GM21529 (cell line): ENCODE results near the gene TYROBP.
"Not testable (repeated sequence)": the region's sequence is repeated elsewhere in the genome, so short reads cannot be mapped to it uniquely, and the experiment has no call there.

ENCODE experiments used
- ATAC-seq: cut with Tn5 transposase; IDR thresholded peaks from one replicate; pipeline ENCODE4 v1.9.1; 2021; ENCODE audit not compliant: unreplicated experiment

The TYROBP gene

DNA sequence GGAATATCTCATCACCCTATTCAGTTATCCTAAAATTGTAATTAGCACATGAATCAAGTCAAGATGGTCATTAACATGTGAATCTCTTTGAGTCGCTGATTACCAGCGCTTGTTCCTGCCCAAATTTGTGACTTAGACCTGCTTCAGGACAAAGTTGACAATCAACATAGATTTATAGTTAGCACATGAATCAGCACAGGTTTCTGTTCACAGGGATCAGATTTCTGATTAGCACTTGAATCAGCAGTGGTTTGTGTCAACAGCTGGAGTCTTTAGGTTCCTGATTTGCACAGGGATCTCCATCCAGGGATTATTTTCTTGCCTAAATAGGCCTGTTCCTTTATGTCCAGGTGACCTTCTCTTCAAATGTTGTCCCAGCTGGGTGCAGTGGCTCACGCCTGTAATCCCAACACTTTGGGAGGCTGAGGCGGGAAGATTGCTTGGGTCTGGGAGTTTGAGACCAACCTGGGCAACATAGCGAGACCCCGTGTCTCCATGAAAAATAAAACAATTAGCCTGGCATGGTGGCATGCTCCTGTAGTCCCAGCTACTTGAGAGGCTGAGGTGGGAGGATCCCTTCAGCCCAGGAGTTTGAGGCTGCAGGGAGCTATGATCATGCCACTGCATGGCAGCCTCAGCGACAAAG, 24.3 kb upstream of the TYROBP start:
- no peak for ATAC-seq

DNA sequence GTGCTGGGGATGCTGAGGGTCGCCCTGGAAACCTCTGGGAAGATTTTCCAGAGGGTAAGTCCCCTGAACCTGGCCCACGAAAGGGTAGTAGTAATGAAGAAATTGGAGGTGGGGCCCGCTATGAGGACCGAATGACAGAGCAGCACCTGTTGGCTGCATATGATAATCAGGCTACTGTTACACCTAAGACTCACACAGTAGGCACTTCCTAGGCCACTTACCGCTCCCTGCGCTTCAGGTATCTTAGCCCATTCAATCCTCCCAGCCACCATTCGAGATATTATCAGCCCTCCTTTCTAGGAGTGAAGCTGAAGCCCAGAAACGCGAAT, 23.7 kb upstream of the TYROBP start:
- no peak for ATAC-seq

DNA sequence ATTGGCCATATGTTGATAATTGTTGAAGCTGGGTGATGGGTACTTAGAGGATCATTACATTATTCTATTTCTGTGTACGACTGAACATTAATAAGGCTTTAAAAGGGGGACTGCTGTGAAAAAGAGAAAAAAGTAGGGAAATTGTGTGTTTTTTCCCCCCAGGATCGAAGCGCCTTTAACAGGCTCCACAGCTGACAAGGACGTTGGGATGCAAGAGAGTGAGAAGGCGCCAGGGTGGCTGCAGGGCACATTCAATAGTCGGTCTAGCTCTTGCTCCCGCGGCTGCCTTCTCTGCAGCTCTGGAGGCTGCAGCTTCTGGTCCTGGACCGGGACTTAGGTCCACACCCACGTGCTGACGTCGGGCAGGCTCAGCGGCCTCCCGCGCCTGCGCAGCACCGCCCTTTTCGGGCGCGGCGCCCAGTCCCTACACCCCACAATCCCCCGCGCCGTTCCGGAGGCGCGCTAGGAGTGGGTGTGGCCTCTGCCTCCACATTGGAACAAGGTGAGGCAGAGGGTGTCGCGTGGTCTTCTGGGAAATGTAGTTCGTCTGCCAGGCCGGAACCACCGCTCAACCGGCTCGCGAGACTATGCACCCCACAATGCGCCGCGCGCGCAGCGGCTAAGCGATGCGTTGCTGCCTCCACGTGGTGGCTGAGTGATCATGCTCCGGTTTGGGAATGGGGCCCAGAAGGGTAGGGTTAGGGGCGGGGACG, 23.2 kb upstream of the TYROBP start:
- peak; percentile 96 for ATAC-seq

DNA sequence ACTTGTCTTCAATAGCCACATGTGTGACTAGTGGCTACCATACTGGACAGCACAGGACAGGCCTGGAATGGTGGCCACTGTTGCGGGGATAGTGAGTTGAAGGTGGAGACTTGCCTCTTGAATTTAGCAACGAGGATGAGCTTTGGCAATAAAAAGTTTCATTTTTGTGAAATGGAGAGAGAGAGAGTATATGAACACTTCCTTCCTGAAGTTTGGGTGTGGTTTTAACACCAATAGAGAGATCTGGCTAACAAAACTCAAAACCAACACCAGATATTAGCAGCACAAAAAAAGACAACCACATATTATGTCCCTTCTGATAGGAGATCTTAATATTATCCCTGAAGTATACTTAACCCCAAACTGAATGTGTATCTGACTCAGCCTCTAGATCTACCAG, 21.8 kb upstream of the TYROBP start:
- no peak for ATAC-seq

DNA sequence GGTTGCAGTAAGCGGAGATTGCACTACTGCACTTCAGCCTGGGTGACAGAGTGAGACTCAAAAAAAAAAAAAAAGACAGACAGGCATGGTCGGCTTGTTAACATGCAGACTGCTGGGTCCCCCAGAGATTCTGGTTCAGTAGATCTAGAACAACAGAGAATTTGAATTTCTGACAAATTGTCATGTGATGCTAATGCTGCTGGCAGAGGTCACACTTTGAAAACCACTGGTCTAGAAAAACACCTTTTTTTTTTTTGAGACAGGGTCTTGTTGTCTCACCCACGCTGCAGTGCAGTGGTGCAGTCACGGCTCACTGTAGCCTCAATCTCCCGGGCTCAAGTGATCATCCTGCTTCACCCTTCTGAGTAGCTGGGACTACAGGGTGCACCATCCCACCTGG, 20.4 kb upstream of the TYROBP start:
- no peak for ATAC-seq

DNA sequence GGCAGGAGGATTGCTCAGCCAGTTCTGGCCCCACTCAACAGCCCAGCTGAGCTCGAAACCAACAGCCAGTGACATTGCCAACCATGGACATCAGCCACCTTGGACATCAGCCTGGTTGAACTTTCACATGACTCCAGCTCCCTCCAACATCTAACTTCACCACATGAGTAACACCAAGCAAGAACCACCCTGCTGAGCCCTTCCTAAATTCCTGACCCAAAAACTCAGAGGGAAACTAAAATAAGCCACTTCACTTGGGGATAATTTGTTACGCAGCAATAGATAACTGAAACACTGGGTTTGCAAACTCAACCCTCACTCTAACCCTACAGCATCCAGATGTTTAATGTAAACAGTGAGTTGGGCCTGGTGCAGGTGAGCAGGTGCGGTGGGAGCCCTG, 17.4 kb upstream of the TYROBP start:
- ATAC-seq = no peak

DNA sequence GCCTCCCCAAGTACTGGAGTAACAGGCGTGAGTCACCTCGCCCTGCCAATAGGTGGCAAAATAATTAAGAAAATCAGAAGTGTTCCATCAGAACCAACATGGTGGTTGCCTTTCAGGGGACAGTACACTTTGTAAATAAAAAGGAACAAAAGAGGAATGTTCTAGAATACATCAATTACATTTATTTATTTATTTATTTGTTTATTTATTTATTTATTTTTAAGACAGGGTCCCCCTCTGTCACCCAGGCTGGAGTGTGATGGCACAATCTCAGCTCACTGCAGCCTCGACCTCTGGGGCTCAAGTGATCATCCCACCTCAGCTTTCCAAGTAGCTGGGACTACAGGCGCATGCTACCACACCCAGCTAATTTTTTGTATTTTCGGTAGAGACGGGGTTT, 12.9 kb upstream of the TYROBP start:
- ATAC-seq = no peak

DNA sequence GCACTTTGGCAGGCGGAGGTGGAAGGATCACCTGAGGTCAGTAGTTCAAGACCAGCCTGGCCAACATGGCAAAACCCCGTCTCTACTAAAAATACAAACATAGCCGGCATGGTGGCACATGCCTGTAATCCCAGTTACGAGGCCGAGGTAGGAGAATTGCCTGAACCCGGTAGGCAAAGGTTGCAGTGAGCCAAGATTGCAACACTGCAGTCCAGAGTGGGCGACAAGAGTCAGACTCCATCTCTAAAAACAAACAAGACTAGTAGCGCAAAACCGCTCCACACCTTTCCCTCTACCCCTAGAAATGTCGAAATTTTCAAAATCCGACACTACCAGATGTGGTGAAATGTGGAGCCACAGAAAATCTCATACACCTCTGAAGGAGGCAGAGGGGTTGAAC, 11.2 kb upstream of the TYROBP start:
- ATAC-seq = no peak

DNA sequence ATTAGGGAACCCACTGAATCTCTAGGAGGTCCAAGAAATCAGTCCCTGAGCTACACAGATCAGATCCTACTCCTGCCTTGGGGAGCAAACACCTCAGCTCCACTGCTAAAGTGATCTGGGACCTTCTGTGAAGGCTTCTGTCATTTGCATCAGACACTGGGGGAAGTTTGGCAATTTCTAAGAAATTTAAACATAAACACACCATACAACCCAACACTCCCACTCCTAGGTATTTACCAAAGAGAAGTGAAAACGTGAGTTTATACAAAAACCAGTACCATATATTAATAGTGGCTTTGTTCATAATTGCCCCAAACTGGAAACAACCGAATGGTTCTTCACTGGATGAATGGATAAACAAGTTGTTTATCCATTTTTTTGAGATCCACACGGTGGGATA, 7.3 kb upstream of the TYROBP start:
- no peak for ATAC-seq

DNA sequence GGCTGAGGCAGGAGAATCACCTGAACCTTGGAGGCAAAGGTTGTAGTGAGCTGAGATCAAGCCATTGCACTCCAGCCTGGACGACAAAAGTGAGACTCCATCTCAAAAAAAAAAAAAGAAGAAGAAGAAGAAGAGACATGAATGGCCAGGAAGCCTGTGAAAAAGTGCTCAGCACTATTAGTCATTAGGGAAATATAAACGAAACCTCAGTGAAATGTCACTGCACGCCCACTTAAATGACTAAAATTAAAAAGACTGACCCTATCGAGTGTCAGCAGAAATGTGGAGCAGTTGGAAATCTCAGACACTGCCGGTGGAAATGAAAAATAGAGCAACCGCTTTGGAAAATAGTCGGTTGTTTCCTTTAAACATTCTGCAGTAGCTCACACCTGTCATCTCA, 5.5 kb upstream of the TYROBP start:
- no peak for ATAC-seq

DNA sequence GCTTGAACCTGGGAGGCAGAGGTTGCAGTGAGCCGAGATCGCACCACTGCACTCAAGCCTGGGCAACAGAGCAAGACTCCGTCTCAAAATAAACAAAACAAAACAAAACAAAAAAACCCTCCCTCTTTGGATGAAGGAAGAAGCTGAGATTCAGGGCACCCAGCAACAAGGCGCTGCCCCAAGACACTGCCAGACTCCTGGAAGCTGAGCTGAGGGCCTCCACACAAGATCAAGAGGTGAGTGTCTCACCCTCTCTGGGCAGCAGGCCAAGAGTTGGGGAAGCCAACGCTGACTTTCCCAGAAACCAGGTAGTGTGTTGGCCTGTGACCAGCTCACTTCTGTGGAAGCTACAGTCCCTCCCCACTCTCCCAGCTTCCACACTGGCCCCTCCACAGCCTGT, 3.7 kb upstream of the TYROBP start:
- no peak for ATAC-seq

DNA sequence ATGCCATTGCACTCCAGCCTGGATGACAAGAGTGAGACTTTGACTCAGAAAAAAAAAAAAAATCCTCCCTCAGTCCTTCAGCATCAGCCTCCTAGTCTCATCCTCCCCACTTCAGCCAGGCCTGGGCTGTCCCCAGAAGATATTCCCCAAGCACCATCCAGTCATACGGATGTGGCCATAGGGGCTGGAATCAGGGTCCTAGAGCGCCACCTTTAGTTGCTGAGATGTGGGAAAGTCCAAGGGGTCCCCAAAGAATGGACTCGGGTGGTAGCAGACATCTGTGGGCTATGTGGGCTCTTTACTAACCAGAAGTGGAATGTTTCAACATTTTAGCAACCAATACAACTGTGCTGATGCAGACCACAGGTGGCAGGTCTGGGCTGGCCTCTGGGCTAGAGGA, 3.1 kb upstream of the TYROBP start:
- no peak for ATAC-seq

DNA sequence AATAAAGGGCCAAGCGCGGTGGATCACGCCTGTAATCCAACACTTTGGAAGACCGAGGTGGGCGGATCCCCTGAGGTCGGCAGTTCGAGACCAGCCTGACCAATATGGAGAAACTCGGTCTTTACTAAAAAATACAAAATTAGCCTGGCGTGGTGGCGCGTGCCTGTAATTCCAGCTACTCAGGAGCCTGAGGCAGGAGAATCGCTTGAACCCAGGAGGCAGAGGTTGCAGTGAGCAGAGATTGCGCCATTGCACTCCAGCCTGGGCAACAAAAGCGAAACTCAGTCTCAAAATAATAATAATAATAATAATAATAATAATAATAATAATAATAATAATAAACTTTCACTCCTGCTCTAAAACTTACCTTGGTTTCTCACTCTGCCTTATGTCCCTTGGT, 2.3 kb upstream of the TYROBP start:
- not testable (repeated sequence) for ATAC-seq

DNA sequence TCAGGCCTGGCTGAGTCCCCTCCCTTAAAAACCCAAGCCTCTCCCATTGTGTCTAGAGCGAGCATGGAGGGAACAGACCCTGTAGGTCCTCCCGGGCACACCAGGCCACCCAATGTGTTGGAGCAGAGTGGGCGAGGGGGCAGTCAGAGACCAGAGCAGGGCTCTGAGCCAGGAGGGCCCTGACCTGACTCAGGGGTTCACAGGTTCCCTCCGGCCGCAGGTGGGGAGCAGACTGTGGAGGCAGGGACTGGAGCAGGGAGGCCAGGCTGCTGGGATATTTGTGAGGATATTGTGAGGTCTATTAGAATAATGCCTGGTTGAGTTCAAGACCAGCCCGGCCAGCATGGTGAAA, 1.6 kb upstream of the TYROBP start:
- ATAC-seq = no peak

DNA sequence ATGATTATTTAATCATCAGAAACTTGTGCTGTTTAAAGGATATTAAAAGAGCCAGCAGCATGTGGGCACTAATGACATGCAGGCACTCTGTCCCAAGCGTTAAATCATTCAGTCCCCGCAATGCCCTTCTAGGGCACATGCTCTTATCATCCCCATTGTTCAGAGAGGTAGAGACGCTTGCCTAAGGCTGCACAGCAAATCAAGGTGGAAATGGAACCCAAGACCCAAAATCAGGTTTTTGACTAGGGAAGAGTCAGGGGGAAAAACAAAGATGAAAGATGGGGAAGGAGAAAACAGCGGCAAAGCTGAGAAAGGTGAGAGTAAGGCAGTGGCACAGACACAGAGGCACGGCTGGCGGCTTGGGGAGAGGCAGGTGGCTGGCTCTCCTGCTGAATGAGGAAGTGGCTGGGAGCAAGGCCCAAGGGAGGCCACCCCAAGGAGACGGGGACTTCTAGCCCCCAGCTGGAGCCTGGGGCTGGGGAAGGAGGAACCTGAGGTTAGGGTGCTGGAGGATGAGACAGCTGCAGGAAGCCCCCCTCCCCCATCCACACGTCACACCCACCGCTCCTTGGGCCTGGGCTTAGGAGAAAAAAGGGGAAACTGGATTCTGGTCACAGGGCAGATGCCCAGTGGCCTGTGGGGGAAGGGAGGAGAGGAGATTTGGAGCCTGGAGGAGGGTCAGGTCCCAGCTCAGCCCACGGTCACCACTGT, 1.0 kb upstream of the TYROBP start:
- no peak for ATAC-seq

DNA sequence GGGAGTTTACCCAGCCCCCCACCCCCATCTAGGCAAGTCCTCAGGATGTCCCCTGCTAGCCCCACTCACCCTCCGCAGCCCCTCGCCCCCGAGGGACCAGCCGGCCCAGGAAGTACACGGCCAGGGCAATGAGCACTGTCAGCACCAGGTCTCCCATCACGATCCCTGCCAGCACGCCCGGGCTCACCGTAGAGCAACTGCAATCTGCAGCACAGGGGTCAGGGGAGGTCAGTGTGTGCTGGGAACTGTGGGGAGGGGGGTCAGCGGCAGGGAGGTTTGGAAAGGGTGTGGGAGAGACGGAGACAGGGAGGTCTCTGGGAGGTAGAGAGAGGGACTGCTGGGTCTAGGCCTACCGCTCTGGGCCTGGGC, 734 bp downstream of the TYROBP start:
- ATAC-seq = no peak

DNA sequence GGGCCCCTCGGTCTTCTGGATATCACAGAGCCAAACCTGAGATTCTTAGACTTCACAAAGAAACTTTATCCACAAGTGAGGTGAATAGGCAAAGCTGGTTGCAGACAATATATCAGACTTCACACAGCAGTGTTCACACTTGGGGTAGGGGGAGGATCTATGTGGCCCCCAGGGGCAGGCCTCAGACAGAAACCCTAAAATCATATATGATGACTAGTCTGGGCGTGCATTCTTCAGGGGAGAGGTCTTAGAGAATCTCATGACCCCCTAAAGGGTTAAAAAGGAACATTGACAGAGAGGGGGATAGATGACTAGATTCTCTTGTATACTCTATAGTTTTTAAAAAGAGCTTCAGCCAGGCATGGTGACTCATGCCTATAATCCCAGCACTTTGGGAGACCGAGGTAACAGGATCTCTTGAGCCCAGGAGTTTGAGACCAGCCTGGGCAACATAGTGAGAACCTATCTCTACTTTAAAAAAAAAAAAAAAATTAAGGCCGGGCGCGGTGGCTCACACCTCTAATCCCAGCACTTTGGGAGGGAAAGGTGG, 2.8 kb downstream of the TYROBP start:
- ATAC-seq = no peak

DNA sequence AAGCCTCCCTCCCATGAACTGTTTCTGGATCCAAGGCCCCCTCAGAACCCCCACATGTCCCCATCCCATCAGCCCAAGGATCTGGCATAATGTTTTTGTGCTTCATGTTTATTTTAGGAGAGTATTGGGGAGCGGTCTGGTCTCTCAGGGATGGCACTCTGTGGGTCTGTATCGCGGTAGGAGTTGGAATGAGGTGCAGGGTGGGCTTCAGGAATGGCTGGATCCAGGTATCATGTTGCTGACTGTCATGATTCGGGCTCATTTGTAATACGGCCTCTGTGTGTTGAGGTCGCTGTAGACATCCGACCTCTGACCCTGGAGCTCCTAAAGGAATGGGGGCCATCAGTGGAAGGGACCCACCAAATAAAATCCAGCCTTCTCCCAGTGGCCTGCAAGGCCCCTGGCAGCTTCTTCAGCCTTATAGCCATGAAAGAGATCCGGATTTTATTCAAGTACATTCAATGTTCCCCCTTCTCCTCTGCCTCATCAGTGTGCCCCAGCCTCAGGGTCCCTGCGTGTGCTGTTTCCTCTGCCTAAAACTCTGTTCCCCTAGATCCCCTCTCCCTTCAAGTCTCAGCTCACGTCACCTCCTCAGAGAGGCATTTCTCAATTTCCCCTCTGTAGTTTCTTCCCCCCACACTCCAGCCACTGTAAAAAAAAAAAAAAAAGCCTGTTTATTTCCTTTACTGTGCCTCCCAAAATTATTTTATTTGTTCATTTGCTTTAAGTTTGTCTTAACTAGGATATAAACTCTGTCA, 3.6 kb downstream of the TYROBP start:
- ATAC-seq = no peak

DNA sequence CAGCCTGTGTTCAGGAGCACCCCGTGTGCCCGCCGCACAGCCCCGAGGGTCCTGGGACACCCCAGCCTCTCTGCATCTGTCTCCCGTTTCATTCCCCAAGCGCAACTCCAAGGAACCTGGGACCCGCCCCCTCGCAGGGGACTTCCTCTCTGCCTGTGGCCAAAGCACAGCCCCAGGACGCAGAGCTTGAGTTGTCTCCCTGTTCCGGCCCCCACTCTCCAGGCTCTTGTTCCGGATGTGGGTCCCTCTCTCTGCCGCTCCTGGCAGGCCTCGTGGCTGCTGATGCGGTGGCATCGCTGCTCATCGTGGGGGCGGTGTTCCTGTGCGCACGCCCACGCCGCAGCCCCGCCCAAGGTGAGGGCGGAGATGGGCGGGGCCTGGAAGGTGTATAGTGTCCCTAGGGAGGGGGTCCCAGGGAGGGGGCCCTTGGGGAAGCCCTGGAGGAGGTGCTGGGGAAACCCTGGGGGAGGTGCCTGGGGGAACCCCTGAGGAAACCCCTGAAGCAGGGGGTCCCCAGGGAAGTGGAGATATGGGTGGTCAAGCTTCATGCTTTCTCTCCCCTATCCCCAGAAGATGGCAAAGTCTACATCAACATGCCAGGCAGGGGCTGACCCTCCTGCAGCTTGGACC, 4.4 kb downstream of the TYROBP start:
- ATAC-seq = peak; percentile 46

DNA sequence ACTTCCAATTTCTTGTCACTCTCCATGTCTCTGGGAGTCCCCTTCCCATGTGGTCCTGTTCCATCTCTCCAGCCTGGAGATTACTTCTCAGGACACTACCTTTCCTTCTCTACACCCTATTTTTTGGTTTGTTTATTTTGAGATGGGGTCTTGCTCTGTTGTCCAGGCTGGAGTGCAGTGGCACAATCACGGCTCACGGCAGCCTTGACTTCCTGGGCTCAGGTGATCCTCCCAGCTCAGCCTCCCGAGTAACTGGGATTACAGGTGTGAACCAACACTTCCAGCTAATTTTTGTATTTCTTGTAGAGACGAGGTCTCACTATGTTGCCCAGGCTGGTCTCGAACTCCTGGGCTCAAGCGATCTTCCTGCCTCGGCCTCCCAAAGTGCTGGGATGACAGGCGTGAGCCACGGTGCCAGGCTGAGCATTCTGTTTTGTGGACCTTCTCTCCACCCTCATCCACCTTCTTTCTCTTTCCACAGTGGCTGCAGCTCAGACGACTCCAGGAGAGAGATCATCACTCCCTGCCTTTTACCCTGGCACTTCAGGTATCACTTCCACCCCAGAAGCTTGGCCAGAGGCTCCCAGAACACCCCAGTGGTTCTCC, 5.1 kb downstream of the TYROBP start:
- ATAC-seq = no peak
